ENCODE measurements around the gene PAPPA2.

PAPPA2 gene

GRCh38 chr1:176876966-176877515 lies 414.1 kb downstream of the PAPPA2 start:
- no peak for DNase-seq (ENCODE audit: extremely low read depth, insufficient read length)
- H3K36me3 ChIP-seq (ENCODE audit: control insufficient read depth, insufficient read depth, low read length) = no peaks in the 10 kb centered on the region
- peaks cover 2% of the 10 kb centered on the region for H3K27me3 ChIP-seq (replicated peaks; ENCODE audit: control insufficient read depth, insufficient read depth, low read length)
- no peak for TF ChIP-seq CTCF (IDR thresholded peaks at IDR 0.05; ENCODE audit: insufficient read depth, low read length, poor library complexity, severe bottlenecking)
- H3K4me3 ChIP-seq (replicated peaks; ENCODE audit: low read depth, low read length) = no peak overlapping the region

GRCh38 chr1:176877557-176877956 lies 414.6 kb downstream of the PAPPA2 start:
- DNase-seq (ENCODE audit: extremely low read depth, insufficient read length) = no peak
- no peak for TF ChIP-seq CTCF (IDR thresholded peaks at IDR 0.05; ENCODE audit: insufficient read depth, low read length, poor library complexity, severe bottlenecking)
- H3K27me3 ChIP-seq (replicated peaks; ENCODE audit: control insufficient read depth, insufficient read depth, low read length) = peaks cover 2% of the 10 kb centered on the region
- H3K4me3 ChIP-seq (replicated peaks; ENCODE audit: low read depth, low read length) = no peak overlapping the region
- no peaks in the 10 kb centered on the region for H3K36me3 ChIP-seq (ENCODE audit: control insufficient read depth, insufficient read depth, low read length)

- Histone ChIP-seq H3K36me3 (ENCODE audit: control insufficient read depth, insufficient read depth, low read length) (no peaks in the 10 kb centered on the region), H3K27me3 (replicated peaks; ENCODE audit: control insufficient read depth, insufficient read depth, low read length) (peaks cover 2% of the 10 kb centered on the region), H3K4me3 (replicated peaks; ENCODE audit: low read depth, low read length) (no peak overlapping the region)
- peak; percentile 33 for TF ChIP-seq CTCF (IDR thresholded peaks at IDR 0.05; ENCODE audit: insufficient read depth, low read length, poor library complexity, severe bottlenecking)
- DNase-seq (ENCODE audit: extremely low read depth, insufficient read length) = no peak
Measured at GRCh38 chr1:176878750-176879536, 416.0 kb downstream of the PAPPA2 start.

GRCh38 chr1:176879784-176880620 lies 417.0 kb downstream of the PAPPA2 start:
- no peak overlapping the region for H3K4me3 ChIP-seq (replicated peaks; ENCODE audit: low read depth, low read length)
- H3K36me3 ChIP-seq (ENCODE audit: control insufficient read depth, insufficient read depth, low read length) = no peaks in the 10 kb centered on the region
- TF ChIP-seq CTCF (IDR thresholded peaks at IDR 0.05; ENCODE audit: insufficient read depth, low read length, poor library complexity, severe bottlenecking) = no peak
- DNase-seq (ENCODE audit: extremely low read depth, insufficient read length) = no peak
- H3K27me3 ChIP-seq (replicated peaks; ENCODE audit: control insufficient read depth, insufficient read depth, low read length) = peaks cover 2% of the 10 kb centered on the region

- no peak overlapping the region for H3K4me3 ChIP-seq (replicated peaks; ENCODE audit: low read depth, low read length)
- H3K27me3 ChIP-seq (replicated peaks; ENCODE audit: control insufficient read depth, insufficient read depth, low read length) = peaks cover 2% of the 10 kb centered on the region
- no peaks in the 10 kb centered on the region for H3K36me3 ChIP-seq (ENCODE audit: control insufficient read depth, insufficient read depth, low read length)
- peak; percentile 82 for TF ChIP-seq CTCF (IDR thresholded peaks at IDR 0.05; ENCODE audit: insufficient read depth, low read length, poor library complexity, severe bottlenecking)
- no peak for DNase-seq (ENCODE audit: extremely low read depth, insufficient read length)
Measured at GRCh38 chr1:176880955-176881595, 418.1 kb downstream of the PAPPA2 start.

Data from GM06990 (cell line).